HG03095 (cell line): ENCODE measurements around the gene PLPPR2.
A peak's percentile ranks its signal among the peaks of the same experiment; 100 is the strongest.
"Not testable (repeated sequence)": the region's sequence is repeated elsewhere in the genome, so short reads cannot be mapped to it uniquely, and the experiment has no call there.

ENCODE experiments used
- ATAC-seq: cut with Tn5 transposase; IDR thresholded peaks from one replicate; pipeline ENCODE4 v1.9.1; 2021; ENCODE audit warnings: moderate library complexity; ENCODE audit not compliant: unreplicated experiment

PLPPR2 gene

GRCh38 chr19:11367528-11367927, 12.3 kb downstream of the PLPPR2 start:
- no peak for ATAC-seq

- no peak for ATAC-seq
These were observed 15.5 kb downstream of the PLPPR2 start for GRCh38 chr19:11370744-11371143.

DNA sequence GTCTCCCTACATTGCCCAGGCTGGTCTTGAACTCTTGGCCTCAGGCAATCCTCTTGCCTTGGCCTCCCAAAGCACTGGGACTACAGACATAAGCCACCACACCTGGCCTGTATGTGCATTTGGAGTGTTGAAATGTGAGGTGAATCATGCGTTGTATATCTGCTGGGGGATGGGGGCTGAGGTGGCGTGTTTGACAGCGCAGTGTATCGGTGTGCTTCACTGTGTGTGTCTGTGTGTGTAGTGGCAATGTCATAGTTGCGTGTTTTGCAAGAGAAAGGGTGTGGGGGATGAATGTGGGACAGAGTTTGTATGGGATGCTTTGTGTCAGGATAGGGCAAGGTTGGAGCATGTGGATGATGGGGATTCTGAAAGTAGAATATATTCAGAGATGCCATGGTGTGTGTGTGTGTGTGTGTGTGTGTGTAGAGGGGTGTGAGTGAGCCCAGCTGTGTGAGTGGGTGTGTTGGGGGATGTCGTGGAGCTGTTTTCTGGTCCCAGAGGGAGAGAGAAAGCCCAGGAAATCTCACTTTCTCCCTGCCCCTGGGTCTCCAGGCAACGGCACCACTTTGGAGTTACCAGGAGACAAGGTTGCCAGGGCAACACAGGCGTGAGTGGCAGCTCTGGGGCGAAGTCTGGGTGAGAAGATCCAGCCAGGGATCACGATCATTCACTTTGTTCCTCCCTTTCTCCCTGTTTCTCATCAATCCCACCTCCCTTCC, 18.1 kb downstream of the PLPPR2 start:
- ATAC-seq: no peak

DNA sequence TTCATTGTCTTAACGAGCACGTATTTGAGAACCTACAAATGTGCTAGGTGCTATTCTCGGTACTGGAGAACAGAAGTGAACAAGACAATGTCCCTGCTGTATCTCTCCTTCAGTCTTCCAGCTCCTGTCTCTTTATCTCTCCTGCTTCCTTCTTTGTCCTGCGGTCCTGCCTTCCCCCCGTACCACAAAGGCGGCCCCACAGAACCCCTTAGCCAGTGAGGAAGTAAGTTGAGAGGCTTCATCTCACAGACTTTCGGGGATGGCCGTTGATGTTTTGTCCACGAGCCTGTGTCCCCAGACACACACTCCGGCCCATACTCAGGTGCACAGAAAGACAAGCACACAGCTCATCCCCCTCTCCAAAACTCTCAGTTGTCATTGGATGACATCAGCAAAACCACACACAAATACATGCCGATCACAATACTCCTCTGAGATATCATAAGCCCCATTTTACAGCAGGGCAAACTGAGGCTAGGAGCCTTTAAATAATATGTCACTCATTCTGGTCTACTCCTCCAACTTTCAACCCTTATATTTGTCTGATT, 18.7 kb downstream of the PLPPR2 start:
- ATAC-seq: no peak

DNA sequence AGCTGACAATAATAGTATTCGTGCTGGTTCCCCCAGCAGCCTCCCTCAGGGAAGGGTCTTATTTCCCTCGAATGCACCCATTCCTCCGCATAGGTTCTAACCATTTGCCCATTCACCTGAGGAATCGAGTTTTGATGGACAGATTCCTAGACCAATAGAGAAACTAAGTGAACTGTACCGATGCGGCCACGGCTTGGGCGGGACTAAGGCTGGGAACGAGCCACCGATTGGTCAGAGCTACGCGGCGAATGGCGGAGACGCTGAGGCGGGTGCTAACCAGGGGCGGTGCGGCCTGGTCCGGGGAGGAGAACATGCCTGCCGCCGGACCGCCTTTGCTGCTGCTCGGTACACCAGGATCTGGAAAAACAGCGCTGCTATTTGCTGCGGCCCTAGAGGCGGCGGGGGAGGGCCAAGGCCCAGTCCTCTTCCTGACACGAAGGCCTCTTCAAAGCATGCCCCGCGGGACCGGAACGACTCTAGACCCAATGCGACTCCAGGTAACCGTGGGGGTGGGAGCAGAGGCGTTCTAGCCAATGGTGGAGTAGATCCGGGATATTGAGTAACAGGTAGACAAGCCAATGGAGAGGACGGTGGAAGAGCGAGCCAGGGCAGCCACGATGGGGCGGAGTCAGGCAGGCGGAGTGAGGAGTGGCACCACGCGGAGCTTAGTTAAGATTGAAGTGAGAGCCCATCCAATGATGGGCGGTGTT, 19.4 kb downstream of the PLPPR2 start, which contains the start of gene SWSAP1:
Gene SWSAP1, plus strand, starts transcription at position 234 of the 710 bp plus-strand sequence. Its CDS starts 15 bp downstream, at position 249.
- peak; percentile 83 for ATAC-seq

- ATAC-seq: no peak
These were observed 20.1 kb downstream of the PLPPR2 start for GRCh38 chr19:11375143-11375948.

GRCh38 chr19:11377237-11377636, 22.0 kb downstream of the PLPPR2 start:
- no peak for ATAC-seq

- ATAC-seq: no peak
These were observed 22.5 kb downstream of the PLPPR2 start for GRCh38 chr19:11377756-11378155.

DNA sequence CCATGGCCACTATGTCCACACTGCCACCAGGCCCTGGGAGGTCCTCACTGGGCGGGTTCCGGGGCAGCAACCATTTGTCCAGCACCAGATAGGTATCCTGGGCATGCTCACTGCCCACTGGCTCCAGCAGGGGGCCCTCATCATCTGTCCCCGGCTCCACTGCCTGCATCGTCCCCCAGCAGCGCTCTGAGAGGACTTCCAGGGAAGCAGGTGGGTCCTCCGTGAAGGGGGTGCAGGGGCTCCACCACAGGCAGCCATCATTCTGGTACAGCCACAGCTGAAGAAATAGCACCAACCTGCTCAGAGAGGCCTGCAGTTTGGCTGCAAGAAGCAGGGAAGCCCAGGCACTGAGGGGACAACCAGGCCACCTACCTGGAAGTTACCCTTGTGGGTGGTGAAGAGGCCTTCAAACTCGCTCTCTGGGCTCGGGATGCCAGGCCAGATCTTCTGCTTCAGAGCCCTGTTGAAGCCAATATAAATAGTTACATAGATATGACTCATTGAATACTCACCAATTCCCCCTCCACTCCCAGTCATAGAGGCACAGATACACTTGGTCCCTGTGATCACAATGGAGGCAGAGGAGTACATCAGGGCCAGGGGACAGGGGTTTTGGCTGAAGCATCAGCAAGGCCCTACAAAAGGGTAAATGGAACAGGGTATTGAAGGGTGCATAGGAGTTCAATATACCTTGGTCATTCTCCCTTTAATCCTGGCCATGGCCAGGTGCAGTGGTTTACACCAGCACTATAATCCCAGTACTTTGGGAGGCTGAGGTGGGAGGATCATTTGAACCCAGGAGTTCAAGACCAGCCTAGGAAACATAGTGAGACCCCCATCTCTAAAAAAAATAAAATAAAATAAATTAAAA, 23.3 kb downstream of the PLPPR2 start:
- ATAC-seq: no peak

GRCh38 chr19:11379269-11379845, 24.1 kb downstream of the PLPPR2 start:
- ATAC-seq: not testable (repeated sequence)

- no peak for ATAC-seq
These were observed 24.7 kb downstream of the PLPPR2 start for GRCh38 chr19:11379857-11380350.

GRCh38 chr19:11380653-11381537, 25.7 kb downstream of the PLPPR2 start:
- peak; percentile 62 for ATAC-seq

GRCh38 chr19:11382898-11383705, 27.9 kb downstream of the PLPPR2 start:
- no peak for ATAC-seq

DNA sequence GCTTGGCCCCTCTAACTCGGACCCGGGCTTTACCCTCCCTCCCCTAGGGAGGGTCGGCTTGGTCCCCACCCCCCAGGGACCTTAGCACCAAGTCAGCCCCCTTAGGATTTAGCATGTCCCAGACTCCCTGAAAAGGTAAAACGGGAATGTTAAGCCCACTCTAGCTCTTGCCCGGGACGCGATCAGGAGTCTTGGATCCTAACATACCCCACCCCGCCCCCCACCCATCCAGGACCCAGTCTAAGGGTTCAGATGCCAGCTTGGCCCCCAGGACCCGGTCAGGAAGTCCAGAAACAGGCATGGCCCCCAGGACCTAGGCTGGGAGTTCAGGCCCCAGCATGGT, 28.4 kb downstream of the PLPPR2 start:
- no peak for ATAC-seq

DNA sequence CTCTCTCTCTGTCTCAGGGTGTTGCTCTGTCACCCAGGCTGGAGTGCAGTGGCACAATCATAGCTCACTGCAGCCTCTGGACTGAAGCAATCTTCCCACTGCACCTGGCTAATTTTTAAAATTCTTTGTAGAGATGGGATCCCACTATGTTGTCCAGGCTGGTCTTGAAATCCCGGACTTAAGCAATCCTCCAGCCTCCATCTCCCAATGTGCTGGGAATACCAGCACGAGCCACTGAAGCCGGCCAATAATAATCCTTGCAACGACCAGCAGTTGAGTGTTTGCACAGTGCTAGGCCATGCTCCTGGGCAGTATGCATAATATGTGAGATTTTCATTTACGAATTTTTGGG, 29.5 kb downstream of the PLPPR2 start:
- ATAC-seq: no peak

GRCh38 chr19:11387162-11388034, 32.2 kb downstream of the PLPPR2 start:
- ATAC-seq: no peak

GRCh38 chr19:11390359-11390758, 35.1 kb downstream of the PLPPR2 start:
- ATAC-seq: no peak
